DND-41 (cell line): Measurements from ENCODE around the gene TNFRSF14.

Experiments used
- CTCF ChIP-seq: IDR thresholded peaks from 2 replicates; pipeline ENCODE4 v1.5.1; 2012; ENCODE audit warnings: borderline replicate concordance, low read length, moderate library complexity, mild to moderate bottlenecking; ENCODE audit not compliant: poor library complexity, severe bottlenecking; ENCODE audit errors: extremely low read depth
- EZH2 ChIP-seq: IDR thresholded peaks from 3 replicates; pipeline ENCODE4 v1.6.1; 2012; ENCODE audit warnings: borderline replicate concordance, low read depth, mild to moderate bottlenecking, moderate library complexity, low read length, inconsistent platforms; ENCODE audit not compliant: severe bottlenecking

DNA sequence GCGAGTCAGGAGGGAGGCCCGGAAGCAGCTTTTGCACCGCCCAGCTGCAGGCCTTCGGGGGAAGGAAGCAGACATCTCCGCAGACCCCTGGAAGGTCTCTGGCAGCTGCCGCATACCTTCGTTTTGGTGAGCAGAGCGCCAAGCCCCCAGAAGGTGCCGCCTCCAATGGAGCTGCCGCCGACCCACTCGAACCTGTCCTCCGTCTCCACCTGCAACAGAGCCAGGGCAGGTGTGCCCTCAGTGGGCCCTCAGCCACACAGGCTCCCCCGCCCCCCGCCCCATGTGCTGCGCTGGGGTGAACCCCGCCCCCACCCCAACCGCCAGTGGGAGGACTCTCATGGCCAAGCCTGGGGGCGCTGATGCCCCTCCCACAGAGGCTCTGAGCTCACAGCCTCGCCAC lies 36.0 kb upstream of the TNFRSF14 start:
- no peak for TF ChIP-seq EZH2
- no peak for TF ChIP-seq CTCF
